GM18499 (cell line): Measurements from ENCODE around the gene MOGAT3.

Experiments used
- ATAC-seq: cut with Tn5 transposase; IDR thresholded peaks from one replicate; pipeline ENCODE4 v1.9.1; 2021; ENCODE audit warnings: moderate number of reproducible peaks; ENCODE audit not compliant: insufficient read depth, unreplicated experiment

The MOGAT3 gene

GRCh38 chr7:101163279-101164070, 37.4 kb downstream of the MOGAT3 start:
- ATAC-seq: no peak

DNA sequence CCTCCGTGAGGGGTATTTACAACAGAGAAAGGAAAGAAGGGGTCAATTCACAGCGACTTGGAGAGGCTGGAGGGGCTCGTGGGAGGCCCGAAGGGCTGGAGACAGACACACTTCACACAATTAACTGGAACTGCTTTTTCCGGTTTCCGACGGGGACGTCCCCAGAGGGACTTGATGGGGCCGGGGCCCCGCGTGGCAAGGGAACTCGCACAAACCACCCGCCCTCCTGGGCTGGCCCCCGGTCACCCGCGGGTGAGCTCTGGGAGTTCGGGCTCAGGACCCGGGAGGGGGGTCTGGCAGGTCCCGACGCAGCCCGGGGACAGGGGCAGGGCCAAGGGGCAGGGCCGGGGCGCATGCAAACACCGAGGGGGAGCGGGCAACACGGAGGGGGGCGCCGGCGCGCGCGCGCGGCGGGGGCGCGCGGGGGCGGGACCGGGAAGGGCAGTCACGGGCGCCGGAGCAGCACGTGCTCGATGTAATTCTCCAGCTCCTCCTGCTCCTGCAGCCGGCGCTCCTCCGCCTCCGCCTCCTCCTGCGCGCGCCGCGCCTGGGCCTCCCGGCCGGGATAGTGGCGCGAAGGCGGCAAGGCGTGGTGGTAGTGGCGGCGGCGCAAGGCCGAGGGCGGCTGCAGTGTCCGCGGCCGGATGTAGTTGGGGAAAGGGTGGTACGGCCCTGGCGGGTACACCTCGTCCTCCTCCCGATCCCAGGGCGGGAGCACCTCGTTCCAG, 38.1 kb downstream of the MOGAT3 start:
- ATAC-seq: no peak

GRCh38 chr7:101161692-101162471, 39.0 kb downstream of the MOGAT3 start:
- ATAC-seq: no peak

GRCh38 chr7:101160910-101161309, 39.9 kb downstream of the MOGAT3 start:
- no peak for ATAC-seq

GRCh38 chr7:101159696-101160674, 40.9 kb downstream of the MOGAT3 start:
- no peak for ATAC-seq

DNA sequence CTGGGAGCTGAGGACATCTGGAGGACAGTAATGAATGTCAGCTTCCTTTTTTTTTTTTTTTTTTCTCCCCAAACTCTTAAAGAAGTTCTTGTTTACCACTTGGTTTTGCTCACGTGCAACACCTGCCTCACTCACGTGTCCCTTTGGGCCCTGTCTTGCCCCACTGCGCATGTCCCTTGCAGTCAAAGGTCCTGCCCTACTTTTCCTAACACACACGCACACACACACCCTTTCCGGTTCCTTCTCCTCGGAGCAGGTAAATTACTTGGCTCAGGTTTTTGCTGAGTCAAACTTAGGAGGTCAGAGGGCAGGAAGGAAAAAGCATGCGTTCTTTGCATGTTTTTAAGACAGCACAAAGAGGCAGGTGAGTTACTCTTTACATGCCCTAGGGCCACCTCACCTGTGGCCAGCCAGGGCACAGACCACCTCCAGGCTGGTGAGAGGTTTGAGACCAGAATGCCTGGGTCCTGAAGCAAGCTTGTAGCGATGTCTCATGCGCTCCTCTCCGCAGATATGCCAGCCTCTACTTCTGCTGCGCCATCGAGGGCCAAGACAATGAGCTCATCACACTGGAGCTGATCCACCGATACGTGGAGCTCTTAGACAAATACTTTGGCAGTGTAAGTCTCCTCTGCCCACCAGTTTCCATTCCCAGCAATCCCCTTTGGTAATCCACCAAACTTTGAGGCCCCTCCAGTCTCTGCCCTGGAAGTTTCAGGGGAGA, 43.8 kb downstream of the MOGAT3 start:
- ATAC-seq: no peak

DNA sequence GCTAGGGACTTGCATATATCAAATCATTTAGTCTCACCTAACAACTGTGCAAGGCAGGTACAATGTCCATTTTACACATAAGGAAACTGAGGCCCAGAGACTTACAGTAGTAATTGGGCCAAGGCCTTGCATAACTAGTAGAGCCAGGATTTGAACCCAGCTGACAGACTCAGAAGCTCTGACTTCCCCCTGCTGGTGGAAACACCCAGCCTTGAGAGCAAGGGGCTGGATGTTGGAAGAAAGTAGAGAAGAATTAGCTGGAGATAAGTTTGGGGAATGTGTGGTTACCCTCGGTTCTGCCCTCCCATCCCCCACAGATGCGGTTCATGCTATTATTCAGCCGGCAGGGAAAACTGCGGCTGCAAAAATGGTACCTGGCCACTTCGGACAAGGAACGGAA, 44.6 kb downstream of the MOGAT3 start:
- no peak for ATAC-seq

GRCh38 chr7:101155303-101155702, 45.5 kb downstream of the MOGAT3 start:
- no peak for ATAC-seq

GRCh38 chr7:101154693-101155102, 46.1 kb downstream of the MOGAT3 start:
- ATAC-seq: no peak

DNA sequence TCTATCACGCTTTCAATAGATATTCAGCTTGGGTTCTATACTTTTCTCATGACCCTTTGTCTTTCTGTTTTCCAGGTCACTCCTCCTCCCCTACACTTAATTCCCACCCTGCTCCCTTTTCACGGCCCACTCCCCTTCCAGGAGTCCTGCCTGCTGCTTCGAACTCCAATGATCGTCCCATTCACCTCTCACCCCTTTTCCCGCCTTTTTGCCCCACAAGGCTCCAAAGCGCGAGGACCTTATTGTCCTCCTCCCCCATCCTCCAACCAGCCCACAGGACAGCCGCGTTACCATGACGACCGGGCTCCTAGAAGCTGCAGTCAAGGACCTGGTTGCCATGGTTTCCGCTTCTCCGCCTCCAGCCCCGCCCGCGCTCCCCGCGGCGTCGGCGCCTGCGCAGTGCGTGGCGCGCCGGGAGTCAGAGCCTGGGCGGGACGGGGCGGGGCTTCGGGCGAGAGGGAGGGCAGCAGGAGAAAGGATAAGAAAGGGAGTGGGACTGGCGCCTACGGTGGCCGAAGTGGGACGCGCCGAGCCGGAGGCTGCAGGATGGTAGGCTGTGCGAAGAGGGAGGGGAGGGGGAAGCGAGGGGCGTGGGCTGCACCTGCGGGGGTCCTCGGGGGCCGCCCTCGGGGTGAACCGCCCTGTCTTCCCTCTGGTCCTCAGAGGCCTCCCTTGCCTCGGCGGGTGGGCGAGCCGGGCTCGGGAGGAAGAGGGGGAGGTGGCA, 46.7 kb downstream of the MOGAT3 start, which contains the start of gene AP1S1:
TSS of gene AP1S1 (plus strand) at position 508 of the 724 bp plus-strand sequence. CDS start at position 547, 39 bp downstream.
- ATAC-seq: no peak

DNA sequence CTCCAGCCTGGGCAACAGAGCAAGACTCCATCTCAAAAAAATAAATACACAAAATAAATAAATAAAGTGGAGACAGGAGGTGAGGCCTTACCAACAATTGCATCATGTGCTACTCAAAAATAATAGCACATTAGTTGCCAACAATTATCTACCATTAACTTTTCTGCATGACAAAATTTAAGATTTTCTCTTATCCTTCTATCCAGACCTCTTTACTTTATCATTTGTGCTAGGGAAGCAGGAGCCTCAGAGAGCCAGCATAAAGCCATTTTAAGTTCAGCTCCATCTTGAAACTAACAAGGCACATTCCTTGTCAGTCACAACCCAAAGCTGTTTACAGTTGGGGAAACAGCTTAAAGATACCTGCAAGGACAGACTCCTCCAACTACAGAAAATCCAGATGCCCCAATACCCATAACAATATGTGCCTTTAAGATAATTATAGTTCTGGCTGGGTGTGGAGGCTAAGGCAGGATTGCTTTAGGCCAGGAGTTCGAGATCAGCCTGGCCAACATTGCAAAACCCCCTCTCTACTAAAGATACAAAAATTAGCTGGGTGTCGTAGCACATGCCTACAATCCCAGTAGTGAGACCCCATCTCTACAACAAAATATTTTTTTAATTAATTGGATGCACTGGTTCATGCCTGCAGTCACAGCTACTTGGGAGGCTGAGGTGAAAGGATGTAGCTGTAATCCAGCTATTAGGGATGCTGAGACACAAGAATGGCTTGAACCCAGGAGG, 48.8 kb downstream of the MOGAT3 start:
- ATAC-seq: no peak
